ENCODE results near the gene LMAN1L. TPM values are rescaled to one million over a fixed set of nuclear protein-coding genes. Genes with fewer than 3 reads are reported as not detected.

LMAN1L gene
- total and polyA plus RNA-seq, 2 of the 4 experiments (the other 2 are of a cell fraction): not detected

- H3K23ac ChIP-seq (ENCODE audit: low read depth, low read length): no peak overlapping the region
- H3K9me3 ChIP-seq (ENCODE audit: control insufficient read depth, insufficient read depth, low read length): no peaks in the 10 kb centered on the region
- H3K18ac ChIP-seq (ENCODE audit: low read depth, low read length): no peak overlapping the region
- no peak overlapping the region for H3K56ac ChIP-seq (ENCODE audit: extremely low read depth, insufficient read depth, low read length)
- H2AK9ac ChIP-seq (replicated peaks; ENCODE audit: low read depth, low read length, poor library complexity): no peak overlapping the region
- H2BK20ac ChIP-seq (ENCODE audit: low read depth, low read length): no peak overlapping the region
- in situ Hi-C loops (cut with MboI; ENCODE audit: low sequenced_read_pairs): no loop called here
- ATAC-seq (ENCODE audit: low read depth): no peak; the same call in 1 of the 2 replicates
- intact Hi-C loops (cut with micrococcal nuclease): no loop called here
- no peak overlapping the region for H3K4me2 ChIP-seq (ENCODE audit: low read depth, low read length)
- peaks cover 3% of the 10 kb centered on the region; the same call in 1 of the 2 replicates for H3K36me3 ChIP-seq (ENCODE audit: control insufficient read depth, insufficient read depth, low read length)
- dilution Hi-C loops (cut with HindIII; ENCODE audit: low sequenced_read_pairs, unreplicated experiment): no loop called here
- no peak overlapping the region for H2BK5ac ChIP-seq (ENCODE audit: low read depth, low read length, poor library complexity, severe bottlenecking)
- TF ChIP-seq MAZ (IDR thresholded peaks at IDR 0.05; ENCODE audit: borderline replicate concordance, low read depth, low read length) (no peak), USF2 (IDR thresholded peaks at IDR 0.05; ENCODE audit: low read depth, low read length) (no peak), CEBPB (IDR thresholded peaks at IDR 0.05; ENCODE audit: low read depth, low read length) (no peak), NFE2L2 (IDR thresholded peaks at IDR 0.05; ENCODE audit: low read depth, low read length) (no peak), POLR2A (IDR thresholded peaks at IDR 0.05; ENCODE audit: low read depth, low read length) (no peak), SMC3 (IDR thresholded peaks at IDR 0.05; ENCODE audit: low read depth, low read length) (no peak), RAD21 (IDR thresholded peaks at IDR 0.05; ENCODE audit: low read length) (no peak), MAFK (IDR thresholded peaks at IDR 0.05; ENCODE audit: low read depth, low read length) (no peak), RFX5 (IDR thresholded peaks at IDR 0.05; ENCODE audit: low read depth, low read length) (no peak), CHD1 (IDR thresholded peaks at IDR 0.05; ENCODE audit: low read depth, low read length) (no peak), FOS (IDR thresholded peaks at IDR 0.05; ENCODE audit: low read depth, low read length) (no peak), MXI1 (IDR thresholded peaks at IDR 0.05; ENCODE audit: borderline replicate concordance, low read depth, low read length) (no peak), CTCF (conservative IDR thresholded peaks at IDR 0.05; ENCODE audit: low read depth, low read length) (no peak), ELK1 (IDR thresholded peaks at IDR 0.05; ENCODE audit: borderline replicate concordance, low read depth, low read length) (no peak), RCOR1 (IDR thresholded peaks at IDR 0.05; ENCODE audit: insufficient replicate concordance, low read length) (no peak)
- DNase-seq: no peak
- no peak overlapping the region for H2BK120ac ChIP-seq (ENCODE audit: low read depth, low read length)
- no peak overlapping the region for H3K4ac ChIP-seq (ENCODE audit: low read depth, low read length)
- H2BK15ac ChIP-seq (ENCODE audit: low read depth, low read length): no peak overlapping the region
- no CpG with 5 or more reads among the region's 4 CpGs for WGBS, 2 experiments (ENCODE audit: extremely low coverage in 2 of 2, insufficient read length in 1 of 2)
- H2AK5ac ChIP-seq (ENCODE audit: low read depth, low read length): no peak overlapping the region
- no peak overlapping the region for H3K4me3 ChIP-seq (ENCODE audit: insufficient read depth, low read depth, low read length)
- H4K5ac ChIP-seq (ENCODE audit: low read depth, low read length): no peak overlapping the region
- no peak overlapping the region for H3K14ac ChIP-seq (replicated peaks; ENCODE audit: low read depth, low read length)
- H2AFZ ChIP-seq (replicated peaks; ENCODE audit: low read length, poor library complexity): no peak overlapping the region
- ChIA-PET POLR2A (ENCODE audit: unreplicated experiment) (no interaction called here), CTCF (interaction anchor here (1.3 kb wide), 1 partner anchor 61 kb away, joined by 5 read pairs; no protein-coding TSS in a partner anchor)
- H4K8ac ChIP-seq (ENCODE audit: low read depth in 2 of 2, low read length in 2 of 2): no peak overlapping the region
- no peak overlapping the region for H3K9ac ChIP-seq (ENCODE audit: low read depth, low read length)
- H4K91ac ChIP-seq (ENCODE audit: insufficient read depth, low read depth, low read length): no peak overlapping the region
- H3K4me1 ChIP-seq (ENCODE audit: control insufficient read depth, insufficient read depth, low read length): no peaks in the 10 kb centered on the region
- H3K27ac ChIP-seq (ENCODE audit: insufficient read depth, low read length): no peak overlapping the region
- H3K9me1 ChIP-seq (ENCODE audit: insufficient read depth, low read length): no peaks in the 10 kb centered on the region
- H4K20me1 ChIP-seq (ENCODE audit: insufficient read depth, low read length): no peaks in the 10 kb centered on the region; the same call in 1 of the 2 replicates
- no peaks in the 10 kb centered on the region for H3K79me1 ChIP-seq (ENCODE audit: low read depth in 1 of 2, low read length in 2 of 2)
- peaks cover 13% of the 10 kb centered on the region for H3K27me3 ChIP-seq (ENCODE audit: control insufficient read depth, insufficient read depth, low read length)
- BruUV-seq (replicated peaks): no TSS peak
Observed at GRCh38 chr15:74832826-74833225, 20.2 kb downstream of the LMAN1L start.

Data from IMR-90 (cell line).